GM18505 (cell line): ENCODE data around the gene ZXDC.
A peak's percentile ranks its signal among the peaks of the same experiment; 100 is the strongest.

Experiments used
- ATAC-seq: cut with Tn5 transposase; IDR thresholded peaks from one replicate; pipeline ENCODE4 v1.9.1; 2021; ENCODE audit not compliant: unreplicated experiment
- POLR2A ChIP-seq: IDR thresholded peaks from 4 replicates; pipeline ENCODE4 v1.6.1; 2011; ENCODE audit warnings: borderline replicate concordance; ENCODE audit not compliant: insufficient read depth, insufficient read length; ENCODE audit errors: extremely low read depth

Gene ZXDC

DNA sequence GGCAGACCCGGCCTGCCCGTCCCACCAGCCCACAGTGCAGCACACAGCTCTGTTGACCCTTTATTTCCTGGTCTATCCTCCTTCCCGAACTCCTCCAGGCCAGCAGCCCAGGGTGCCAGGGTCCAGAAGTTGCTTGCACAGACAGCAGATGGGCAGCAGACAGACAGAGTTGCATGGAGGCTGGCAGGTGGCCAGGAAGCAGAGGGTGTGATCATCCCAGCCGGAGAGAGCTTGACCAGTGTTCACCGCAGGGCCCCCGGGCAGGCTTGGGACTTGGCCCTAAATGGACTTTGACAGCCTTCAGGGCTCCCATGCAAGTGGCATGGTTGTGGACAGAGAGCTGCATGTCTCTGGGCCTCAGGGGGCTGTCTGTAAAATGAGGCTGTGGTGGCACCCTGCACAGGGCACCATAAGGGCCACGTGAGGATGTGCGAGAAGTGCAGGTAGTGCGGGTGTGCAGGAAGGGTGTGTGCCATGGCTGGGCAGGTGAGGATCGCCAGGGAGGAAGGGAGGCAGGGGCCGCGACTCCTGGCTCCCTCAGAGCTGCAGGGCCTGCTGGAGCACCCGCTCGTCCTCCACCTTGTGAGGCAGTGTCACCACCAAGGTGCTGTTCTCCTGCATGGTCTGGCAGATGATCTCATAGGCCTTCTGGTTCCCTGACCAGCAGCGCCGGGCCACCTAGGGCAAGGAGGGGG lies 6.3 kb upstream of the ZXDC start:
- no peak for TF ChIP-seq POLR2A
- ATAC-seq: no peak

GRCh38 chr3:126480861-126481260 lies 5.2 kb upstream of the ZXDC start:
- no peak for ATAC-seq
- no peak for TF ChIP-seq POLR2A

- no peak for ATAC-seq
- no peak for TF ChIP-seq POLR2A
These were observed 4.5 kb upstream of the ZXDC start for GRCh38 chr3:126480206-126480605.

- no peak for ATAC-seq
- no peak for TF ChIP-seq POLR2A
These were observed 4.0 kb upstream of the ZXDC start for GRCh38 chr3:126479642-126480041.

- TF ChIP-seq POLR2A: no peak
- ATAC-seq: no peak
These were observed 3.1 kb upstream of the ZXDC start for GRCh38 chr3:126478581-126479310.

DNA sequence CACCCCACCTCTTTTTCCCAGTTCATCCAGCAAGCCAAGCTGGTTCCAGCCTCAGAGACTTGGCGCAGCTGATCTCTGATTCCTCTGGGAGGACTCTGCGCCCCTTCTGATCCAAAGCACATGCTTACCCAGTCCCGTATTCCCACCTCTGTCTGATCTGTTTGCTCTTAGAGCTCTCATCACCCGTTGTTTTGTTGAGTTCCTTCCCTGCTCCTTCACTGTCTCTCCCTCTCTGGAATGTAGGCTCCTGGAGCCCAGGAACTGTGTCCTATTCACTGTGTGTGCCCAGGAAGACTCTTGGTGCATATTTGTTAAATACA lies 1.3 kb upstream of the ZXDC start:
- no peak for ATAC-seq
- TF ChIP-seq POLR2A: no peak

DNA sequence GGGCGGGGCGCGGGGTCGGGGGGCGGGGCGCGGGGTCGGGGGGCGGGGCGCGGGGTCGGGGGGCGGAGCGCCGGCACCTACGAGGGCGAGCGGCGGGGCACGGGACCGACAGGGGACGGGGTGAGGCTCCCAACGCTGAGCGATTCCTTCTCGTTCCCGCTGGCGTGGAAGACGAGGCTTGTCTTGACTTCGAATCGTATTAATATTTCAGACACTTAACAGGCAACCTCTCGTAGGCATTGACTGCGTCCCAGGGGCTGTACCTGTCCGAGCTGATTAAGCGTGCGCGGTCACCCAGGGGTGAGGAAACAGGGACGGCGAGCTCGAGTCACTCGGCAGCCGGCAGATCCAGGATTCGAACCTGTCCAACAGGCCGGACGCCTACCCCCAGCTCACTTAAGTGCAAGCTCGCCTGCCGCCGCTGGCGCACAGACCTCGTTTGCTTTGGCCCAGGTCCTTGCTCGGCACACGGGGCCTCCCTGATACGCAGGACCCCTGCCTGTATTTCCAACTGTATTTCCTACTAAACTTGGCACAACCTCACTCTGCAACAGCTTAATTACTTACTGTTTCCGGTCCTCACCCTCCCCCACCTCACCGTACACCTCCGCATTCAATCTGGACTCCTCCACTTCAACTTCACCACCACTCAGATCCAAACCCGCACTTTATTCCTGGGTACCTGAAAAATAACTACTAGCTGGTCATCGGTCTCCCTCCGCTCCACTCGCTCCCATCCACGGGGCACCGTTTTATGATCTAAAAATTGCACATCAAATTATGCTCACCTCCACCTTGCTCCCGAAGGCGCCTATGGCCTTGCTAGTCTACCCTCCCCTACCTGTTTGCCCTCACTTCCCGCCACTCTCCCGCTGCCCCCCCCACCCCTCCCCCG lies 722 bp upstream of the ZXDC start:
- TF ChIP-seq POLR2A: no peak
- ATAC-seq: peak; percentile 27

DNA sequence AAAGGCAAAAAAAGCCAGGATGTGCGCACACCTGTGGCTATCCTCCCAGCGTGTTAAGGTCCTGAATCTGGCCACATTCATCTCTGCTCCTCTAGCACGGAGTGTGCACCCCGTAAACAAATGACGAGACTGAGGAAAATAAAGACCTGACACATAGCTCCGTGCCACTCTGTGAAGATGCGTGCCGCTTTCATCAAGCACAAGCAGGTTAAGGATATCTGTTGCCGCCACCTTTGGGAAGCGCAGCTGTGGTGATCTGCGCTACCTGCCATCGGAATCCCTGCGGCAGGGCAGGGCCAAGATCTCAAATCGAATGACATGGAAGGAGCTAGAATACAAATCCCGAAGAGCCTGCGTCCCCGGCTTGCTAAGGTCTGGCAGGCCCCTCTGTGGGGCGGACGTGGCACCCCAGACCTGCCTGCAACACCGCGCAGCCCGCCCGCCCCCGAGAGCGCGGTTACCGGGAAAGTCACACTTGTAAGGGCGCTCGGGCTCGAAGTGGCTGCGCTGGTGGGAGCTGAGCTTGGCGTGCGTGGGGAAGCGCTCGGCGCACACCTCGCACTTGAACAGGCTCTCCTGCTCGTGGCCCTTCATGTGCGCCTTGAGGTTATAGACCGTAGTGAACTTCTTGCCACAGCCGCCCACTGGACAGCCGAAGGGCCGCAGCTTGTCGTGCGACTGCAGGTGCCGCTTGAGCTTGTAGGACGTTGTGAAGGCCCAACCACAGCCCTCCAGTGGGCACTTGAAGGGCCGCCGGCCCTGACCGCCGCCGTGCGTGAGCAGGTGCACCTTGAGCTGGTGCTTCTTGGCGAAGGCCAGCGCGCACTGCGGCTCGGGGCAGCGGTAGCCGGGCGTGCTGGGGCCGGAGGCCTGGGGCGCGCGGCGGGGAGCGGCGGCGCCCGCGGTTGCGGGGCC lies 936 bp downstream of the ZXDC start:
- TF ChIP-seq POLR2A: no peak
- ATAC-seq: peak; percentile 17

DNA sequence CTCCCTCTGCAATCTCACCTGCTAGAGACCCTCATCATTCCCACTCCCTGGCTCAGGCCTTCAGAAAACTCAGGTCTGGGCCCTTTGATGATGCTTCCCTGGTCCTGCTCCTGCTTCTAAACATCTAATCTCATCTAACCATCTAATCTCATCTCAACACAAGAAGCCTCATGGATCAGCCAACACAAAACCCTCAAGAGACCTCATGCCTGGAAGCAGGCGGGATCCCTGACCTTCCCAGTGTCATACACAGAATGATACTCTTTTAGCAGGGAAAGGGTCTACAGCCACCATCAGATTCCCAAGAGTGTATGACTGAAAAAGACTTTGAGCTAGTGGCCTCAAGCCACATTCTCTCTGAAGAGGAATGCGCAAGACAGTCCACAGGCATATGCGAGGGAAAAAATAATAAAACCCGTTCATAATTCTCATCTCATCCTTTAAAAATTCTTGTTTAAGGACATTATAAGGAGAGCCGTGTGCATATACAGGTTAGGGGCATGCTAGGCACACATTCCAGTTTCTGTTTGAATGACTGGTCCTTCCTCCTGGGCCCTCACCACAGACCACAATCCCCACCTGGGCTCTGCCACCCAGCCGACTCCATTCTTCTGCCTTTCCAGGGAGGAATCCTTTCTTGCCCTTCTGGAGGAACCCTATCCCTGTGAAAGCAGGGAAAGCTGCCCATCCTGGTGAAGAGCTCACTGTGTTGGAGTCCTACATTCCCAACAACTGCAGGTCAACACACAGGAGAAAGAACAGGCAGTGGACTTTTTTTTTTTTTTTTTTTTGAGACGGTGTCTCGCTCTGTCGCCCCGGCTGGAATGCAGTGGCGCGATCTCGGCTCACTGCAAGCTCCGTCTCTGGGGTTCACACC lies 2.2 kb downstream of the ZXDC start:
- TF ChIP-seq POLR2A: no peak

GRCh38 chr3:126472277-126473006 lies 3.2 kb downstream of the ZXDC start:
- ATAC-seq: no peak
- no peak for TF ChIP-seq POLR2A

More for the DNA sequence above, 2.2 kb downstream of the ZXDC start:
- ATAC-seq: no peak

GRCh38 chr3:126469479-126469878 lies 6.2 kb downstream of the ZXDC start:
- TF ChIP-seq POLR2A: no peak
- no peak for ATAC-seq
